ENCODE measurements around the gene CXXC4. TPM values are rescaled to one million over a fixed set of nuclear protein-coding genes. Genes with fewer than 3 reads are reported as not detected.

Gene CXXC4
- total RNA-seq (2014; rRNA removed; shearing (Covaris generic); ENCODE audit: low replicate concordance), result 1.0 and 2.1 TPM in 2 replicates

DNA sequence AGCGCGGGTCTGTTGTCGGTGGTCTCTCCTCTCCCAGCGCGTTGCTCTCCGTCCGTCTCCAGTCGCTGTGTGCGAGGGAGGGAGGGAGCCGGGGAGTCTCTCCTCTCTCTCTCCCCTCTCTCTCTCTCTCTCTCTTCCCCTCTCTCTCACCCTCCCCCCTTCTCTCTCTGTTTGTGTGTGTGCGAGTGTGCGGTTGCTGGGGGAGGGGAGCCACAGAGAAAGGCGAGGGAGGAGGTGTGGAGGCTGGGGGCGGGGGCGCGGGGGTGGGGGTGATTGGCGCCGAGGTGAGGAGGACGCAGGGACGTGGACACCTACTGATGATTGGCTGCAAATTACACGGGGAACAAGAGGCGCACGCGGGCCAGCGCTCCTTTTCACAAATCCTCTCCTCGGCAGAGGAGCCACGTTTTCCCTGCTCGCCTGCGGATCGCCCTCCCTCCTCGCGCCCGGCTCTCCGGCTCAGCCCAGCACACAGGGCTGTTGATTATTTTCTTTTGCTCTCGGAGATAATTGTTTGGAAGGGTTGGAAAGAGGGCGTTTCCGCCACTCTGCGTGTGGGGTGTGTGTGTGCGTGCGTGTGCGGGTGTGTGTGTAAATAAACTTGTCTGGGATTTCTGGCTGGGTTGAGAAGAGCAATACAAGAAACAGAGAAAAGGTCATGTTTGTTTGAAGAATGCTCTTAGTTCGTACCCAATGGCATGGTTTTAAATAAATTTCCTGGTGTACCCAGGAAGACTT lies at the start of gene CXXC4:
Gene CXXC4, minus strand, starts transcription at position 73 of the 738 bp plus-strand sequence. CDS start 3,092 bp downstream, outside the sequence.
- peak; percentile 92 for DNase-seq (ENCODE audit: low read depth)
- in situ Hi-C loops (cut with HindIII; ENCODE audit: low pct_unique_long_range_greater_than_20kb, low sequenced_read_pairs), result no loop called here

DNA sequence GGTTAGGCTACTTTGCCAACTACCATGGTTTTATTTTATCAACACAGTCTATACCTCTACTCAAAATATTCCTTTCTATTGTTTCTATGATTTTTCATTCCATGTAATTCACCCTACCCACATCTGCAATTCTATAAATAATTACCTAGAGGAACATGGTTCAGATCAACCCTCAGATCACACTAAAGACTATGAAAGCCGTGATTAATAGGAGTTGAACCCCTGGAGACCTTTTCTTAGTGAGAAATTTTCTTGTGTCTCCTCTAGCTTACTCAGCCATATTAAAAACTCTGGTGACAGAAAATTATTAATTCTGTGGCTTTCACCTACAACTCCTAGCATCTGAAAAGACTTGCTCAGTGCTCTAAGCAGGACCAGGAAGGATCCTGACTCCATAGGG lies 38.5 kb upstream of the CXXC4 start:
- no peak for DNase-seq (ENCODE audit: low read depth)

DNA sequence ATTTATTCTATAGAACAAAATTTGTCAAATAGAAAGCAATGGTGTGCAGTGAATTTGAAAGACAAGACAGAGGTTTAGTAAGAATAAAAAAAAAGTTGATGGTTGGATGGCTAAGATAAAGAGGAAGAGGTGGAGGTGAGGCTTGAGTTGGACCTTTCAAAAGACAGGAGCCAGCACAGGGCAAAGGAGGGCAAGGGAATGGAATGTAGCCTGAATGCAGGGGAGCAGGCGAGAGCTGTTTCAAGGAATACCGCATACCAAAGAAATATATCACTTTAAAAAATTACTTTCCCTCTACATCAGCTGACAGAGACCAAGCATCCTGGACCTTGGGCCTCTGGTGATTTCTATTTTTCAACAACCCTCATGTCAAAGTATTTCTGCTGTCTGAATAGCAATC lies 38.0 kb upstream of the CXXC4 start:
- in situ Hi-C loops (cut with HindIII; ENCODE audit: low pct_unique_long_range_greater_than_20kb, low sequenced_read_pairs), result no loop called here

More for the DNA sequence above, 38.5 kb upstream of the CXXC4 start:
- in situ Hi-C loops (cut with HindIII; ENCODE audit: low pct_unique_long_range_greater_than_20kb, low sequenced_read_pairs), result no loop called here

DNA sequence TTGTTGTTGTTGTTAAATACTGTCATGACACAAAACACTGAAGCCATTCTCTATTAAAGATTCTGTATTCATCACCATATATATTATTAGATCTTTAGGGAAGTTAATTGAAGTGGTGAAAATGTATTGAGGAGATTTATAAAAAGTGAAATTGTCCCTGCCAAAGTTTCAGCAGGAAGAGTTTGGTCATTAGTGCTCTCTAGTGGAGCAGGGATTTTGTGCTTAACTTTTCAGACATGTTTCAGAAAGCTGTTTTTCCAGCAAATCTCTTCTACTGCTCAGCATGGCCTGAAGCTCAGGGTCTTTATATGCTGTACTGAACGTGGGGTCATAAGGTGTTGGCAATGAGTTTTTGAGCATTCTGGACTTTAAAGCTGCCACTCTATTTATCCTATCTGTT lies 36.7 kb upstream of the CXXC4 start:
- in situ Hi-C loops (cut with HindIII; ENCODE audit: low pct_unique_long_range_greater_than_20kb, low sequenced_read_pairs), result no loop called here

More for the DNA sequence above, 38.0 kb upstream of the CXXC4 start:
- no peak for DNase-seq (ENCODE audit: low read depth)

DNA sequence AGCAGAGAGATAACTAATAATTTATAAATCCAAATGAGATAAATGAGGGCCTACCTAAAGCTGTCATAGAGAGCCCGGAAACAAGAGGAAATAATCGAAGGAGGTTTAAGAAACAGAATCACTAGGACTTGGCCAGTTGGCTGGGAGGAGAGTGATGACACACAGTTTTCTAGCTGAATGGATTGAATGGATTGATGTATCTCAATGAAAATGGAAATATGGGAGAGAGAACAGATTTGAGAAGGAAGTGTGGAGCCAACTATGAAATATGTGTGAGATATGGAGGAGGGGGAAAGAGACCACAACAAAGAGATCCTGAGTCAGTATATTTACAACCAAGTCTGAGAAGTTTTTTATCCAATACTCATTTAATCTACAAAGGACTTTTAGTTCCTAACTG lies 35.7 kb upstream of the CXXC4 start:
- in situ Hi-C loops (cut with HindIII; ENCODE audit: low pct_unique_long_range_greater_than_20kb, low sequenced_read_pairs), result no loop called here
- DNase-seq (ENCODE audit: low read depth), result no peak

More for the DNA sequence above, 36.7 kb upstream of the CXXC4 start:
- DNase-seq (ENCODE audit: low read depth), result no peak

DNA sequence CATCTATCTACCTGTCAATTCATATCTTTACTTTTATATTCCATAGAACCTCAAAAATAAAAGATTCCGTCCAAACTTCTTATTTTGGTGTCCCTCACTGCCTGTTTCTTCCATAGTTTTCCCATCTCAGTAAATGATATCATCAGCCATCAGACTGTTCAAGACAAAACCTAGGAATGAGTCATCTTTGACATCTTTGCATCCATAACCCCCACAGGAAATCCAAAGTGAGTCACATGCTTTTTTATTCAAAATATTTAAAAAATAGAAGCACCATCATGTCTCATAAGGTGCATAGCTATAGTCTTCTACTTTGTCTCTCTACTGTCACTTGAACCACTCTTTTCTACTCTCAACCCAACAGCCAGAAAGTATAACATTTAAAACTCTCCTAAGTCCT lies 29.9 kb upstream of the CXXC4 start:
- DNase-seq (ENCODE audit: low read depth), result no peak

DNA sequence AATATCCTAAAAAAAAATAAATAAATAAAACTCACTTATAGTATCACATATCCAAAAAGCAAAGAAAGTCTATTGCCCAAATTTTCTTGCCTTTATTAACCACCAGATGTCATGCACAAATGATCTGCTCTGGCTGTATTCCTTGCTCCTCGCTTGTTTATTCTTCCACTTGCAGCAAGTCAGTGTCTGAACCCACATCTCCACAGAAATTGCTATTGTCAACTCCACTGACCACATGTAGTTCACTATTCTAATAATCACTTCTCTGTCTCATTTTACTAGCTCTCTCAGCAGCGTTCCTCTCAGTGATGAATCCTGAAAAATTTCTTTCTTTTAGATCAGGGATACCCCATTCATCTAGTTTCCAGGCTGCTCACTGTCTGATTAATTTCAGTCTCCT lies 29.3 kb upstream of the CXXC4 start:
- in situ Hi-C loops (cut with HindIII; ENCODE audit: low pct_unique_long_range_greater_than_20kb, low sequenced_read_pairs), result no loop called here
- no peak for DNase-seq (ENCODE audit: low read depth)

More for the DNA sequence above, 29.9 kb upstream of the CXXC4 start:
- in situ Hi-C loops (cut with HindIII; ENCODE audit: low pct_unique_long_range_greater_than_20kb, low sequenced_read_pairs), result no loop called here

DNA sequence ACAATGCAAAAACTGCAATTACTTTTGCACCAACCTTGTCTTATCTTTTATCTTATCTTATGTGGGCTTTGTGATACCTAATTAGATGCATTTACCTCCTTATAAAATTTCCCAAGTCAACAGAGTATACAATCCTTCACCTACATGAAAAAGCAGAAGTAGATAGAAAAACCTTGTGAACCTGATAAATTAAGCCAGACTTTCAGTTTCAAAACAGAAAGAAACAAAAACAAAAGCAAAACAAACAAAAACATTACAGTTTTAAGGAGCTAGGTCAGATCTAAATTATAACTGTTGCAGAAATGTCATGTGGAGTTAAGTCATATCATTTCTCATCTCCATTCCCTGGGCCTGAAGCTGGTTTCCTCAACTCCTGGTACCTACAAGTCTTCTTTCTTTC lies 24.9 kb upstream of the CXXC4 start:
- in situ Hi-C loops (cut with HindIII; ENCODE audit: low pct_unique_long_range_greater_than_20kb, low sequenced_read_pairs), result no loop called here
- no peak for DNase-seq (ENCODE audit: low read depth)

DNA sequence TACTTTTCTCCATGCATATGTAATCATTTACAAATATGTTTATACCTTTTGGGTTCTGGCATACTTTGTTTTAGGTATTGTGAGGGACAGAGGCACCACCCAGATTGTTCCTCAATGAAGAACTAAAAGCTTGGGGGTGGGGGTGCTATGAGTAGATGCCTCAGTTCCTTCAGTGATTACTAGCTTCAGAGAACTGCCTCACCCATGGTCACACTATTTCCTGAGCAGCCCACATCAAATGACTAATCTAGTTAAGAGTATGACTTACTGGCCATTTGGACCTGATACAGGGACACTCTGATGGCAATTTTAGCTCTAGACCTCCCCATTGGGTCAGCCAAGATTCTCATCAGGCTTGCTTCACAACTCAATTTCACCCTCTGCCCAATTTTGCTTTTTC lies 22.2 kb upstream of the CXXC4 start:
- in situ Hi-C loops (cut with HindIII; ENCODE audit: low pct_unique_long_range_greater_than_20kb, low sequenced_read_pairs), result no loop called here
- no peak for DNase-seq (ENCODE audit: low read depth)

DNA sequence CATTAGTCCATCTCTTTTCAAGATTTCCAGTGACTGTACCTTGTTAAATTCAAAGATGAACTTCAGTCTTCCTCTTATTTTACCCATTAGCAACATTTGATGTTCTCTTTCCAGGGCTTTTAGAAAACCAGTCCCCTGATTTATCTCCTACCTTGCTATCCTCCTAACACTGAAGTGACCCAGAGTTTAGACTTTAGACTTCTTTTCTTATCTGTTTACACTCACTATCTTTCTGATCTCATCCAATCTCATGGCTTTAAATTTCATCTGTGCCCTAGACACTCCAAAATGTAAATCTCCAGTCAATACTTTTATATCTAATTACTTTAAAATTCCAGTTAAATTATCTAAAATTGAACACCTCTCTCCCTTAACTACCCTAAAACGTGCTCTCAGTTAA lies 13.5 kb upstream of the CXXC4 start:
- in situ Hi-C loops (cut with HindIII; ENCODE audit: low pct_unique_long_range_greater_than_20kb, low sequenced_read_pairs), result no loop called here

DNA sequence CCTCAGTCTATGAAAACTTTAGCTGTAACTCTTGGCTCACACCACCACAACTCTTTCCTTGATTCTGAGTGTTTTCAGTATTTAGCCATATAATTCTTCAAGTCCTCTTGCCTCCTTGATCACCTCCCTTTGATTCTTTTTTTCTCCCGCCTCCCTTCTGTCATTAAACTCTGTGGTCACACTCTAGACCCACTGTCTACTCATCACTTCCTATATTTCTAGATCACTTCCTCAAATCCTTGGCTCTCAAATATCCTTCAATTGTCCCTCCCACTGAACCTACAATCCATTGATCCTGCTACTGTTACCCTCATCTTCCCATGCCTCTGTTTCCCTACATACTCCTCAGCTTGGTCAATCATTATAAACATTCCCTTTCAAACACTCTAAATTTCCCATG lies 12.4 kb upstream of the CXXC4 start:
- in situ Hi-C loops (cut with HindIII; ENCODE audit: low pct_unique_long_range_greater_than_20kb, low sequenced_read_pairs), result no loop called here

More for the DNA sequence above, 13.5 kb upstream of the CXXC4 start:
- no peak for DNase-seq (ENCODE audit: low read depth)

DNA sequence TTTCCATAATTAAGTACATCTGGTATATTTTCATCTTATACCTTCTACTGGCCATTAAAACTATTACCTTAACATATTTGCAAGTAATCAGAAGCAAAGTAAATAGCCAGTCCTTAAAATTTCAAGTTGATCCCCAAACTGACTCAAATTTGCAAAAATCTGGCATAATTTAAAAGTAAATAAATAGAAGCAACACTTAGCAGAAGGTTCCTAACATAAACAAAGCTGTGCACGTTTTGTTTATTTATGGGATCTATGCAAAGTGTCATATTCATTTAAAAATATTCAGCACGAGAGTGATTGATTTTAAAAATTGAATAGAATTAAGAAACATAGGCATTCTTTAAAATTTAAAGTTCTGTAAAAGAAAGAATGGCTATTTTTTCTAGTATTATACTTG lies 9.8 kb upstream of the CXXC4 start:
- in situ Hi-C loops (cut with HindIII; ENCODE audit: low pct_unique_long_range_greater_than_20kb, low sequenced_read_pairs), result no loop called here

More for the DNA sequence above, 12.4 kb upstream of the CXXC4 start:
- DNase-seq (ENCODE audit: low read depth), result no peak

DNA sequence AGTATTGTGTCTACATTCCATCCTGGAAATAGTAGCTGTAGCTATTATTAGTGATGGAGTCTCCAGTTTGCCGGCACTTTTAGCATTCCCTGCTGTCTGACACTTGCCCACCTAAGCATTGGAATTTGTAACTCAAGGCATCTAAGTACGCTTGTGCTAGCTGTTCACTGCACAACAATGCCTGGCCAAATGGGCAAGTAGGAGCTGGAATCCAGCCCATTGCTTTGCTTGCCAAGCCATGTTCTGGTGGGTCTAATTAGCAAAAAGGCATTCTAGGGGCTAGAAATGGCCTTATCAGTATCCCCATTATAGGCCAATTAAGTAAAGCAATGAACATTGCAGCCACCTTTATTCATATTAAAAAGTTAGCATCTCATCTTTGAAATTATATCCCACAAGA lies 7.8 kb upstream of the CXXC4 start:
- in situ Hi-C loops (cut with HindIII; ENCODE audit: low pct_unique_long_range_greater_than_20kb, low sequenced_read_pairs), result no loop called here
- no peak for DNase-seq (ENCODE audit: low read depth)

More for the DNA sequence above, 9.8 kb upstream of the CXXC4 start:
- no peak for DNase-seq (ENCODE audit: low read depth)

DNA sequence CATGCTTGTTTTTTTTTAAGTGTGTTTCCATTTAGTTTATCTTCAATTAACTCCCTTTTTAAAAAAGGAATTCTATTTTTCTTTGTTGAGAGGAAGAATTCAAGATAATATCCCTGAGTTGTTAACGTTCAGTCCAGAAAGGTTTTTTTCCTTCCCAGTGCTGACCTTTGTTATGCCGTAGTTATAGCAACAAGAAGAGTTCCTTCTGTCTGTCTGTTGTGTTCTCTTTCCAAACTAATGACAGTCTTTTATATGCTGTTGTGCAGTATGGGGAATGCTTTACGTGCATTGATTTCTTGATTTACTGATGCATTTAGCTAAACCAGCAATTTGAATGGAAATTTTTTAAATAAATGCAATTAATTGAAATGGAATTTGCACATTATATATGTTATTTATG lies 6.6 kb upstream of the CXXC4 start:
- in situ Hi-C loops (cut with HindIII; ENCODE audit: low pct_unique_long_range_greater_than_20kb, low sequenced_read_pairs), result no loop called here
- no peak for DNase-seq (ENCODE audit: low read depth)

DNA sequence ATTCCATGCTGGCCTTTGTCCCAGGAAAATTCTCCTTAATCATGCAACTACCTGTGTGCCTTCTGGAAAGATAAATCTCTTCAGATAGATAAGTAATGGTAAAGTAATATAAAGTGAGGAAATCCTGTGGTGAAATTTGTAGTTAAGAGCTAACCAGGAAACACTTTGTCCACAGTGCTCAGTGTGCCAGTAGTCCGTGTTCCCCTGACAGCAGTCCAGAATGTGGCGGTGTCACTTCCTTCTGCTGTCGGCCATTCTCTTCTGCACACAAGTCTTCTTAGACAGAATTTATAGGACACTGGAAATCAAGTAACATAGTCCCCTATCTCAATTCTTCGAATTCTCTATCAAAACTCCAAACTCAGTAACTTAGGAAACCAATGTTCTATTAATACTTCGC lies 5.7 kb upstream of the CXXC4 start:
- no peak for DNase-seq (ENCODE audit: low read depth)
- in situ Hi-C loops (cut with HindIII; ENCODE audit: low pct_unique_long_range_greater_than_20kb, low sequenced_read_pairs), result no loop called here

DNA sequence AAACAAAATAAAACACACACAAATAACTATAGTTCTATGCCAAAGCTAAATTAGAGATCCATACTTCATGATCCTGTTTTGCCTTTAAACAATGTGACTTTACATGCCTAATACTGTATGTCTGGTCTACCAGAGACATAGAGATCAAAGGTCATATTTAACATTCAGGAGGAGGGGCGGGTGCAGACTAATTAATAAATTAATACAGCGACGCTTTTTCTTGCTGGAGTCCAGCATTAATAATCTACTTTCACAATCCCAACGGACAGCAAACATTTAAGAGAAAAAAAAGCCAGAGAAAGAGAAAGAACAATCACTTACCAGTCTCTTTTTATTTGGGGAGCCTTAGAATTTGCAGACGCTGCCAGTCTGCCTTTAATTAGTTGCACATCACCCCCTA lies 509 bp downstream of the CXXC4 start:
- in situ Hi-C loops (cut with HindIII; ENCODE audit: low pct_unique_long_range_greater_than_20kb, low sequenced_read_pairs), result no loop called here

DNA sequence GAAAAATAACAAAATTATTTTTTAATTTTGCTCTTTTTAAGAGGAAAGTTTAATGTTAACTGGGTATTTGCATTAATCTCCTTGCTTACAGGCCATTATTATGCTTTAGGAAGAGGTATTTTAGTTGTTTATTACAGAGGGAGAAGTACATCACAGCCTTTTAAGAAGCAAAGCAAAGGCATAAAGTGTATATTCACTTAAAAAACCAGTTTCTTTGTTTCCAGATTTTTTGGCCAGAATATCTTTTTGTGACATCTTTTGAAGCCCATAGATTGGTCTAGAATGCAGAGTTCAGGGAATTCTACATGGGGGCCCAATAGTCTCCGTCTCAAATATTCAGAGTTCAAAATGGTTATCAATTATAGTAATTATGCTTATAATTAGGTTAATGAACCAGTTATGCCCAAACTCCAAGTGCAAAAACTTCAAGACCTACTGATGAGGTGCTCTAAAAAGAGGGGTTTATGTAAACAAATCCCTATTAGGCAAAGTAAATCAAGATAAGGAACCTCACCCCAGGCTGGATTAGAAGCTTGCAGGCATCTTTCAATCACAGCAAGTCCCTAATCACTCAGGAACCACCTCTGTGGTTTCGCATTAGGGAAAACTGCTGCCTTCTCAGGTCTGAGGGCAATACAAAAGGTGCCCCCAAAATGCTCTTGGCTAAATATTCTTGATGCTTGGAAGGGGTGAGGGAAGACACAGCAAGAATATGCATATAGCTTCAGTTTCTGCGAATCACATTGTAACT lies 1.4 kb downstream of the CXXC4 start:
- in situ Hi-C loops (cut with HindIII; ENCODE audit: low pct_unique_long_range_greater_than_20kb, low sequenced_read_pairs), result no loop called here
- peak; percentile 12 for DNase-seq (ENCODE audit: low read depth)

More for the DNA sequence above, 509 bp downstream of the CXXC4 start:
- no peak for DNase-seq (ENCODE audit: low read depth)

DNA sequence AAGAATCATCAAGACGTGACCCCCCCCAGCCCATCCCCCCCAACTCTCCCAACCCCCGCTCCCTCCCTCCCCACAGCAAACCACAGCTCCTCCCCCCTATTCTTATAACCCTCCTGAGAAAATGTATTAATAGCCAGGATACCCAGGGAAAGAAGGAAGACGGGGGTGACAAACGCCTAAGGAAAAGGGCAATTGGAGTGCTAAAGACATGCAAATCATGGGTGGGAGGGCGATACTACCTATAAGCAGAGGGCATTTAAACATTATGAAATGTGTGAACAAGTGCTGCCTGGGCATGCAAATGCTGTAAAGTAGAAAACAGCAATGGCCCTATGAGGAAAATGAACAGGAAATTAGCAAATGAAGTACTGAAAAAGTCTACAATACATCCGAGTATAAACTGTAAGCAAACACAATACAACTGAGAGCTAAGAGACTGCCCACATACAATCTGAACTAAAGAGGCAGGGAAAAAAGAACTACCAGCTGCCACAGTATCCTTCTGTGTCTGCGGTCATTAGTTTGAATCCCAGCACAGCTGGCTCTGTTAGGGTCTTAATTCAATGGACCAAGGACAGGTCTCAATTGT lies 2.4 kb downstream of the CXXC4 start:
- DNase-seq (ENCODE audit: low read depth), result peak; percentile 61

More for the DNA sequence above, 2.4 kb downstream of the CXXC4 start:
- in situ Hi-C loops (cut with HindIII; ENCODE audit: low pct_unique_long_range_greater_than_20kb, low sequenced_read_pairs), result no loop called here

Measured in Caki2 (cell line).